Coronary artery (tissue), 2 donors: ENCODE results near the gene KDM4D.
"Not testable (repeated sequence)": the region's sequence is repeated elsewhere in the genome, so short reads cannot be mapped to it uniquely, and the experiment has no call there.

Experiments
- DNase-seq: peaks from one replicate; pipeline ENCODE4 v3.0.0-alpha.2; 2017; ENCODE audit warnings: low spot score
- H3K27ac ChIP-seq, 2 donors: fragments of 200-600 bp; sonication (generic); one replicate each; pipeline ENCODE4 v1.5.1; 2016 to 2019
- H3K4me3 ChIP-seq: fragments of 200-600 bp; sonication (generic); 2 replicates; pipeline ENCODE4 v1.5.1; 2016; ENCODE audit warnings: mild to moderate bottlenecking, moderate library complexity
- CTCF ChIP-seq: fragments of 200-600 bp; sonication (generic); IDR thresholded peaks from one replicate; pipeline ENCODE4 v1.5.1; 2019; ENCODE audit warnings: antibody characterized with exemption

Gene KDM4D

GRCh38 chr11:95003716-95004115 lies 30.2 kb downstream of the KDM4D start:
- no peak for TF ChIP-seq CTCF

GRCh38 chr11:95005642-95006041 lies 32.1 kb downstream of the KDM4D start:
- H3K27ac ChIP-seq: no peak overlapping the region
- TF ChIP-seq CTCF: no peak
- no peak for DNase-seq
- no peak overlapping the region for H3K4me3 ChIP-seq

More at GRCh38 chr11:95003716-95004115, 30.2 kb downstream of the KDM4D start:
- H3K27ac ChIP-seq: no peak overlapping the region
- no peak overlapping the region for H3K4me3 ChIP-seq
- no peak for DNase-seq

- Histone ChIP-seq H3K4me3 (no peak overlapping the region), H3K27ac (no peak overlapping the region)
- no peak for TF ChIP-seq CTCF
- no peak for DNase-seq
Observed at GRCh38 chr11:95011376-95011775, 37.9 kb downstream of the KDM4D start.

GRCh38 chr11:95014184-95014821 lies 40.8 kb downstream of the KDM4D start:
- TF ChIP-seq CTCF: no peak
- Histone ChIP-seq H3K27ac (no peak overlapping the region), H3K4me3 (no peak overlapping the region)
- no peak for DNase-seq

GRCh38 chr11:95016139-95016538 lies 42.6 kb downstream of the KDM4D start:
- no peak for TF ChIP-seq CTCF
- H3K4me3 ChIP-seq: no peak overlapping the region

GRCh38 chr11:95021468-95021867 lies 48.0 kb downstream of the KDM4D start:
- H3K4me3 ChIP-seq, DNase-seq, H3K27ac ChIP-seq: not testable (repeated sequence)

More at GRCh38 chr11:95016139-95016538, 42.6 kb downstream of the KDM4D start:
- no peak for DNase-seq
- H3K27ac ChIP-seq: no peak overlapping the region

GRCh38 chr11:95024958-95025357 lies 51.4 kb downstream of the KDM4D start, which contains the start of gene KDM4E:
Gene KDM4E (plus strand): TSS chr11:95025258. CDS start chr11:95025558, 300 bp downstream.
- DNase-seq: no peak
- Histone ChIP-seq H3K27ac (no peak within 1 kb of the TSS), H3K4me3 (no peak within 1 kb of the TSS)
- TF ChIP-seq CTCF: no peak

- DNase-seq, H3K4me3 ChIP-seq, H3K27ac ChIP-seq: not testable (repeated sequence)
Observed at GRCh38 chr11:95025594-95025993, 52.1 kb downstream of the KDM4D start.
